Testis (tissue), 3 donors: Measurements from ENCODE around the gene GJA4. TPM values are rescaled to one million over a fixed set of nuclear protein-coding genes. Genes with fewer than 3 reads are reported as not detected.

ENCODE experiments used
- DNase-seq: peaks from one replicate; pipeline ENCODE4 v3.0.0-alpha.2; 2019
- H3K27ac ChIP-seq, 2 donors: fragments of 200-600 bp; sonication (generic); one replicate each; pipeline ENCODE4 v1.5.1; 2019
- H3K27me3 ChIP-seq: fragments of 200-600 bp; sonication (generic); one replicate; pipeline ENCODE4 v1.5.1; 2019
- H3K36me3 ChIP-seq: fragments of 200-600 bp; sonication (generic); one replicate; pipeline ENCODE4 v1.5.1; 2017; ENCODE audit warnings: low read depth; ENCODE audit errors: missing control alignments
- H3K4me1 ChIP-seq: fragments of 200-600 bp; sonication (generic); one replicate; pipeline ENCODE4 v1.5.1; 2019
- H3K4me3 ChIP-seq, 2 donors: fragments of 200-600 bp; sonication (generic); one replicate each; pipeline ENCODE4 v1.5.1; 2017 to 2019
- H3K9me3 ChIP-seq: fragments of 200-600 bp; sonication (generic); one replicate; pipeline ENCODE4 v1.5.1; 2017
- POLR2A ChIP-seq: fragments of 450-650 bp; IDR thresholded peaks from one replicate; pipeline ENCODE4 v1.6.1; 2017; ENCODE audit warnings: antibody characterized with exemption, mild to moderate bottlenecking, moderate library complexity
- WGBS, 2 donors: methylation state at CpG; one replicate each; pipeline ENCODE4 v1.1.5; 2018; 5-methylcytosine and 5-hydroxymethylcytosine counted together
- intact Hi-C: fragments of 100-400 bp; cut with DNase I; formaldehyde crosslinking; loops from one replicate; pipeline ENCODE4 v1.15.1; 2023; ENCODE audit warnings: low total_unique reads
- polyA plus RNA-seq: library from polyadenylated mRNA; stranded (reverse); fragments of 350-450 nt; fragmentation: Illumina TruSeq; extraction: RNeasy Lipid Tissue Mini Kit (QIAGEN cat#74804); gene quantifications from one replicate; pipeline ENCODE4 v1.2.3, GENCODE V29; 2014; ENCODE audit warnings: low read depth, low replicate concordance; ENCODE audit not compliant: insufficient read depth
- total RNA-seq, 2 donors: library from RNA; depleted of rRNA; stranded (reverse); fragments of >200 nt; gene quantifications; one replicate each; pipeline ENCODE4 v1.2.3, GENCODE V29; 2016
- TF ChIP-seq, protein P1 (sequence below), 3 experiments: fragments of 450-650 bp in 2 of 3; fragments of 200-600 bp in 1 of 3; sonication (generic) in 1 of 3; IDR thresholded peaks; one replicate each; pipeline ENCODE4 v1.5.1; 2016 to 2019; ENCODE audit warnings: antibody characterized with exemption in 3 of 3, mild to moderate bottlenecking in 2 of 3, moderate library complexity in 1 of 3

GJA4 gene
- total and polyA plus RNA-seq, 3 donors from 2014 or later = 10.9 to 11.9 (median 11.3) TPM

DNA sequence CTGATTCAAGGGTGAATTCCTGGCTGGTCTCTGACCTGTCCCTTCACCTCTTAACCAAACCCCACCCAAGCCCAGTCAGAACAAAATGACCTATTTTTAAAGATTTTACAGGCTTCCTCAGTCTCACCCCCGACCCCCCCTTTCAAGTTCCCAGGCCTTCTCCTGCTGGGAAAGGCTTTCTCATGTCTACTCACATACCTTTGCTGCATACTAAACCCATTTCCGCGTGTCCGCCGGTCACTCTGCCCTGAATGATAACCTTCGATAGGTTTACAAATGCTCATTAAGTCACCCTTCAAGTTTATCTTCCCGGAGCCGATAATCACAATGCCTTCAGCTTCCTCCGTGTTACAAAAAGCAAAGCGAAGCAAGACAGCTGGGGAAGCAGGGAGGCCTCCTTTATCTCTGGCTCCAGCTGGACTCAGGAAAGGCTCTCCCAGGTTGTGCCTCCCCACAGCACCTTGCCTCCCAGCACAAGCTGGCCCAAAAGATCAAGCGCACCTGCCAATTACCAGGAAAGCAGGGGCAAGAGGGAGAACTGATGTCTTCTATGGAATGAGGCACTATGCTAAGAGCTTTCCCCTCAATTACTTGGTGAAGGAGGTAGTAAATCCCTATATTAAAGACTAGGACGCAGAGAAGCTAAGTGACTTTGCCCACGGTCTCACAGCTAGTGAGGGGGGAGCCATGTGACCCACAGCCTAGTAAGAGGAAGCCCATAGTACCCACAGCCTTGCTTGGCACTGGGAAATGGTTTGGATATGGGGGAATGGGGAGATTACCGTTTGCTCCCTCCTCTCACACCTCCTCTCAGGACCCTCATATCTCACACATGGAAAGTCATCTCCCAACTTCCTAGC, 50.8 kb downstream of the GJA4 start:
- intact Hi-C loops = no loop called here
- H3K4me3 ChIP-seq = no peak overlapping the region
- no peak overlapping the region for H3K27ac ChIP-seq
- peaks cover 19% of the 10 kb centered on the region for H3K4me1 ChIP-seq
- DNase-seq = no peak
- TF ChIP-seq, protein P1, sequence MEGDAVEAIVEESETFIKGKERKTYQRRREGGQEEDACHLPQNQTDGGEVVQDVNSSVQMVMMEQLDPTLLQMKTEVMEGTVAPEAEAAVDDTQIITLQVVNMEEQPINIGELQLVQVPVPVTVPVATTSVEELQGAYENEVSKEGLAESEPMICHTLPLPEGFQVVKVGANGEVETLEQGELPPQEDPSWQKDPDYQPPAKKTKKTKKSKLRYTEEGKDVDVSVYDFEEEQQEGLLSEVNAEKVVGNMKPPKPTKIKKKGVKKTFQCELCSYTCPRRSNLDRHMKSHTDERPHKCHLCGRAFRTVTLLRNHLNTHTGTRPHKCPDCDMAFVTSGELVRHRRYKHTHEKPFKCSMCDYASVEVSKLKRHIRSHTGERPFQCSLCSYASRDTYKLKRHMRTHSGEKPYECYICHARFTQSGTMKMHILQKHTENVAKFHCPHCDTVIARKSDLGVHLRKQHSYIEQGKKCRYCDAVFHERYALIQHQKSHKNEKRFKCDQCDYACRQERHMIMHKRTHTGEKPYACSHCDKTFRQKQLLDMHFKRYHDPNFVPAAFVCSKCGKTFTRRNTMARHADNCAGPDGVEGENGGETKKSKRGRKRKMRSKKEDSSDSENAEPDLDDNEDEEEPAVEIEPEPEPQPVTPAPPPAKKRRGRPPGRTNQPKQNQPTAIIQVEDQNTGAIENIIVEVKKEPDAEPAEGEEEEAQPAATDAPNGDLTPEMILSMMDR (IDR thresholded peaks at IDR 0.05) = no peak
- TF ChIP-seq POLR2A = no peak
- 49 to 53% methylated on average over 14 of the region's 14 CpGs for WGBS, 2 donors
- H3K36me3 ChIP-seq = no peaks in the 10 kb centered on the region
- no peaks in the 10 kb centered on the region for H3K9me3 ChIP-seq
- no peaks in the 10 kb centered on the region for H3K27me3 ChIP-seq

DNA sequence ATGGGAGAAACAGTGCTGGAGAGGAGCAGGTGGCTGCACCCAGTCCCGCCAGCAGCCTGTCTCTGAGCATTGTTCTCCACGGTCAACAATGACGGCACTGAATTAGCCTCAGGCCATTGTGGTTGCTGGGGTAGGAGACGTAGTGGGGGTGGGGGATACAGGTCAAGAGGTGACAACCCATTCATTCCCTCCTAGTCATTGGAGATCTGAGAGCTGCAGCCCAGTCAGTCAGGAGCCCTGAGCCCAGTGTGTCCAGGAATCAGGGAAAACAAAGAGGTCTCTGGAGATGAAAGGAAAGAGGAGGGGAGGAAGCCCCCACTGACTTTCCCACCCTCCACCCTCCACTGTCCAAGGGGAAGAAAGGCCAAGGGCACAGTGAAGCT, 51.4 kb downstream of the GJA4 start:
- Histone ChIP-seq H3K9me3 (no peaks in the 10 kb centered on the region), H3K4me1 (peaks cover 19% of the 10 kb centered on the region), H3K27me3 (no peaks in the 10 kb centered on the region), H3K4me3 (no peak overlapping the region), H3K27ac (no peak overlapping the region), H3K36me3 (no peaks in the 10 kb centered on the region)
- no peak for TF ChIP-seq POLR2A
- TF ChIP-seq, protein P1 (IDR thresholded peaks at IDR 0.05) = no peak
- no peak for DNase-seq
- 70 to 78% methylated on average over 3 to 4 of the region's 4 CpGs for WGBS, 2 donors
- intact Hi-C loops = no loop called here

Other genes with a start within 250 kb of the GJA4 start
- gene GJB5, start 38.0 kb upstream of the GJA4 start, total RNA-seq = not detected
- not detected for gene GJB5, start 38.0 kb upstream of the GJA4 start, polyA plus RNA-seq
- not detected for gene GJB4, start 33.3 kb upstream of the GJA4 start, total RNA-seq
- gene GJB4, start 33.3 kb upstream of the GJA4 start, polyA plus RNA-seq = not detected
- gene GJB3, start 11.8 kb upstream of the GJA4 start, total RNA-seq = under 1 TPM; 0.50 to 0.55 TPM
- 0.40 TPM for gene GJB3, start 11.8 kb upstream of the GJA4 start, polyA plus RNA-seq
- gene SMIM12, start 66.8 kb downstream of the GJA4 start, total RNA-seq = 10 to 100 TPM; 25.8 to 27.1 TPM
- gene SMIM12, start 66.8 kb downstream of the GJA4 start, polyA plus RNA-seq = 52.3 TPM
- 10 to 100 TPM; 19.8 to 22.5 TPM for gene DLGAP3, start 136.7 kb downstream of the GJA4 start, total RNA-seq
- gene DLGAP3, start 136.7 kb downstream of the GJA4 start, polyA plus RNA-seq = 10.6 TPM
- gene TMEM35B, start 192.3 kb downstream of the GJA4 start, total RNA-seq = 10 to 100 TPM; 43.5 to 54.8 TPM
- 55.8 TPM for gene TMEM35B, start 192.3 kb downstream of the GJA4 start, polyA plus RNA-seq
- 10 to 100 TPM; 35.4 to 40.0 TPM for gene ZMYM6, start 238.9 kb downstream of the GJA4 start, total RNA-seq
- 16.0 TPM for gene ZMYM6, start 238.9 kb downstream of the GJA4 start, polyA plus RNA-seq